ENCODE results near the gene NPBWR2.
A peak's percentile ranks its signal among the peaks of the same experiment; 100 is the strongest.

The NPBWR2 gene

DNA sequence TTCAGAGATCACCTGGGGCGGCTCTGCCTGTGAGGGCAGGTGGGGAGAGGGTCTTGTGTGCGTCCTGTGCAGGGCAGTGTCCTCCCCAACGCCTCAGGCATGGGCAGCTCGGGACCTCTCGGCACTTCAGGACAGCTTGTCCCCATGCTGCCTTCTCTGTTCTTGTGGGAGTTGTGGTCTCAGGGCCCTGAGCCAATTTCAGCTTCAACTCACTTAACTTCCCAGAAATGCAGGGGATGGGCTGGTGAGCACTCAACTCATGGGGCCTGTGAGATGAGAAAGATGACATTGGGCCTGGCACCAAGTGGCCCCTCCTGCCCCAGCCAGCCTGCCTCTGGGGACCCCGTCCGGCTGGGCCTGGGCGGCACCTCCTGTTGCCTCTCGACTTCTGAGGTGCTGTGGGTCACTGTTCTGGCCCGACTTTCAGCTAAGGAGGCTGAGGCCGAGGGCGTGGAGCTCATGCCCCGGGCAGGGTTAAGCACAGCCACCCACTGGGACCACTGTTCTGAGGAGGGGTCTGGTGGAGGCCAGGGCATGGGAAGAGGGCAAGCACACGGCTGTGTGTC lies 34.8 kb downstream of the NPBWR2 start:
- no peak for DNase-seq (ENCODE audit: low spot score)

DNA sequence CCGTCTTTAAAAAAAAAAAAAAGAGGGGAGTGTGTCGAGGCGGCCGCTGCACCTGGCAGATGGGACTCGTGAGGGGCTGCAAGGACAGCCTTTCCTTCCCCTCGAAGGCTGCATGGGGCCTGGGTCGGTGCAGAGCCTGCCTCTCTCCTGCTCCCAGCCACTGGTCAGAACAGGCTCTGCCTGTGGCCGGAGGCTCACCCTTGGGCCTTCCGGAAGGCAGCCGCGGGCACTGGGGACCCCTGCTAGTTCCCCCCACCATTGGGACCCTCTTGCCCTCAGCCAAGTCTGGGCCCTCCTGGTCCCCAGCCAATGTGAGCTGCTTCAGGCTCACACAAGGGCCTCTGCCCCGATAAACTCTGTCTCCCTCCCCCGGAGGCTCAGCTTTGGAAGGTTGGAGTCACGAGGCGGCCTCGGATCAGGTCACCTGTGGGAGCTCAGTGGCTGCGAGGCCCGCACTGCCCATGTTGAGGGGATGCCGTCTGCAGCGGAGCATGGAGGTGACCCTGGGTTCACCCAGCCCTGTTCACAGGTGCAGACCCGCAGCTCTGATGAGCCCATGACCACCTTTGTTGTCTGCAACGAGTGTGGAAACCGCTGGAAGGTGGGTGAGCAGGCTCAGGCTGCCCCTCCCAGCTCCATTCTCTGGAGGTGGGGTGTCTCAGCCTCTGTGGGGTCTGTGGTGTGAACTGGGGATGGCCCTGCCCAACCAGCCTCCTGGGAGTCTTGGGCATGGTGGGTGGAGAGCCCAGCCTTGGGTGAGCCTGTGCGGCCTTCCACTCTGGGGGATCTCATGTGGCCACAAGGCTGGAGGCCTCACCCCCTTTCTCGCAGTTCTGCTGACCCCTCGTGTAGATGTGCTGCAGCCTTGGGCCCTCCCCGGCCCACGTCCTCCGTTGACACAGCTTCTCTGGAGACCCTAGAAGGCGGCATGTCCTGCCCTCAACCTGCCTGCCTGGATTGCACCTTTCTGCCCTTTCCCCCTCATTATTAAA lies 35.7 kb downstream of the NPBWR2 start:
- DNase-seq (ENCODE audit: low spot score) = no peak

DNA sequence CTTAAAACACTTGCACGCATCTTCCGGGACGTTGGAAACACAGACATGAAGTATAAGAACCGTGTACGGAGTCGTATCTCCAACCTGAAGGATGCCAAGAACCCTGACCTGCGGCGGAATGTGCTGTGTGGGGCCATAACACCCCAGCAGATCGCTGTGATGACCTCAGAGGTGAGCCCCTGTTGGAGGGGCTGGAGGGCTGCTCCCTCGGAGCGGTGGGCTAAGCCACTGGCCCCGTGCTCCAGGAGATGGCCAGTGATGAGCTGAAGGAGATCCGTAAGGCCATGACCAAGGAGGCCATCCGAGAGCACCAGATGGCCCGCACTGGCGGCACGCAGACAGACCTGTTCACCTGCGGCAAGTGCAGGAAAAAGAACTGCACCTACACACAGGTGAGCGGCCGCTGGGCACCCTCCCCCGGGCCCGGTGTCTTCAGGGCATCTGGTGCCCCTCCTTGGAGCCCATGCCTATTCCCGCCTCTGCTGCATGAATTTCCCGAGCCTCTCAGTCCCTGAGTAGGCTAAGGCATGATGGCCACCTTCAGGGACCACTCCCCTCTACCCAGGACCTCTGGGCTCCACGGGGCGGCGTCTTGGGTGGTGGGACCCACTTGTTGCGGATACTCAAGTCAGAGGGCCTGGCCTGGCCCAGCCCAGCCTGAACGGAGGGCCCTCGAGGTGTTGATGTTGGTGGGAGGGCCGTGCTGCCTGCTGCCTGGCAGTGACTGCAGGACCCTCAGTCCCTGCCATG lies 36.9 kb downstream of the NPBWR2 start:
- no peak for DNase-seq (ENCODE audit: low spot score)

DNA sequence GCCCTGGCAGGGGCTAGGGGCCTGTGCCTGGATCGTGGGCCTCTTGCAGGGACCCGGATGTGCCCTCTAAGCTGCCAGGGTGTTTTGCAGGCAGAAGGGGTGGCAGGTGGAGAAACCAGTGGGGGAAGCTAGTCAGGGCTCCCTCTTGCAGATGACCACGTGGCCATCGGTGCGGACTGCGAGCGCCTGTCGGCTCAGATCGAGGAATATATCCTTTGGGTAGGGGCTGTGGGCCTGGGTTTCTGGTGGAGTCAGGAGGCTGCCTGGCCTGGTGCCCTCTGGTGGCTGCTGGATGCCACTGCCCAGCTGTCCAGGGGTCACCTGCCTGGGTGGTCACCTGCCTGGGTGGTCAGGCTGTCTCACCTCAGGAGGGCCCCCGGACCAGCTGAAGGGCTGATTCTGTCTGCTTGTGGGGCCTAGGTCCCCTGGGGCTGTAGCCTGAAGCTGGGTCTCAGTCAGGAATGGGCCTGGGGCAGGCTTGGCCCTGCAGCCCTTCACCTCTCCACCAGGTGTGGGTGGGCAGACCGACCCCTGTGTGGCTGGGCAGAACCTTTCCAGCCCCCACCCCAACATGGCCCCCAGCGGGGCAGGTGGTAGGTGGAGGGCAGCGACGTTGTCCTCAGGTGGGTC lies 37.6 kb downstream of the NPBWR2 start:
- peak; percentile 48 for DNase-seq (ENCODE audit: low spot score)

DNA sequence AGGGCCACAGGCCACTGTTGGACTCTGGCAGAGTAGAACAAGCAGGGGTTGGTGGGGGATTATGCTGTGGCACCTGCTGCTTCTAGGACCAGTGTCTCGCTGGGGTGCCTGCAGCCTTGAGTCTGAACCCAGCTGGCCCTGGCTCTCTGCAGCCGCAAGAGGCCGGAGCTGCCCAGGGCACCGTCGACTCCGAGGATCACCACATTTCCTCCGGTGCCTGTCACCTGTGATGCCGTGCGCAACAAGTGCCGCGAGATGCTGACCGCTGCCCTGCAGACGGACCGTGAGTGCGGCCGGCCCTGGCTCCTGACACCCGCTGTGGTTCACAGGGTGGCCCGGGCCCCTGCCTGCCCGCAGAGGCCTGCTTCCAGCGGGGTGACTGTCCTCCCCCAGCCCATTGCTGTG lies 38.2 kb downstream of the NPBWR2 start:
- no peak for DNase-seq (ENCODE audit: low spot score)

DNA sequence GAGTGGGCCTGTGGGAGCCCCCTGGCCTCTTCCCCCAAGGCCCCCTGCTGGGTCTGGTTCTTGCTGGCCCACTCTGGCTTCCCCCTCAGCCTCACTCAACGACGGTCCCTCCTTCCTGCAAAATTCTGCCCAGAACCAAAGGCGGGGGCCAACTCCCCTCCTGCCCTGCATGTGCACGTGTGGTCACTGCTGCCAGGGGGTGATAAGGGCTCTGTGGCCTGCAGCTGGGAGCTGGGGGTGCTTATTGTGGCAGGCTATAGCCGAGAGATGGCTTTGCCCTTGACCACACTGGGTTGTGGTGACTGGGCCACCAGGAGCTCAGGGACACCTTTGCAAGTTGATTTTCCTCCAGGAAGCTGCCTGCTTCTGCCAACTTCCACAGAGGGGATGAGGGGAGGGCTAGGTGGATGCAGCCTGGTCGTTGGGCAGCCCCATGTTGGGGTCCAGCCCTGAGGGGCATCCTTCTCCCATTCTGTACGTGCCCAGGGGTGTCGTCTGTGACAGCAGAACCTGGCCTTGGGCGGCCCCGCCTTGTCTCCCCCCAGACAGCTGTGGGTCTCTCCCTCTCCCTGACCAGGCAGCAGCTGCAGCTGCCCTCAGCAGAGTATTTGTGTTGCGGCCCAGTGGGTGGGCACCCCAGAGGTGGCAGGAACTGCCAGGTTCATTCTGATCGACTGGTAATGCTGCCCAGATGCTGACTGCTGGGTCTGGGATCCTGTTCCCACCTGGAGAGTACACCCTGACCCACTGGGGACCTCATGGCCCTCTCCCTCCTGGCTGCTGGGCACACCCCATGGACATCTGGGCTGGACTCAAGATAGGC lies 38.8 kb downstream of the NPBWR2 start:
- no peak for DNase-seq (ENCODE audit: low spot score)

DNA sequence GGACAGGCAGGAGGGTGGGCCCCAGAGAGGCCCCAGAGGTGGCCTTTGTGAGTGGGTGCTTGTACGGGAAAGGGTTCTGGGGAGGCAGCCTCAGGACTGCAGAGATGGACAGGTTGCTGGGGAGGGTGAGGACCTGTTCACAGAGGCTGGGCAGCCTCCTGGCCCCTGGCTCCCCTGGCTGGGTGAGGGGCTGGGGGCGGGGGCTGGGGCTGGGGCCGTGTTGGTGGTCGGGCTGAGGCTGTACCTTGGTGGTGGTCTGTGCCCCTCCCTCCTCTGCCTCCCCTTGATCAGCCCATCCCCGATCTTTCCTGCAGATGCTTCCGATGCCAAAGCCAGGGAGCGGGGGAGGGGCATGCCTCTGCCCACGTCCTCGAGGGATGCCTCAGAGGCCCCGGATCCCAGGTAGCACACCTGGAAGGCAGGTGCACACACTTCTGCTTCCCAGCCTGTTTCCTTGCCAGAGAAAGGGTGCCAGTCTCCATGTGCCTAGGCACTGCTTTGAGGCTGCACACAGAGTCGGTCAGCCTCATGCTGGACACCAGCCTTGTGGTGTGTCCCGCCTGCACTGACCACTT lies 39.5 kb downstream of the NPBWR2 start:
- DNase-seq (ENCODE audit: low spot score) = no peak

DNA sequence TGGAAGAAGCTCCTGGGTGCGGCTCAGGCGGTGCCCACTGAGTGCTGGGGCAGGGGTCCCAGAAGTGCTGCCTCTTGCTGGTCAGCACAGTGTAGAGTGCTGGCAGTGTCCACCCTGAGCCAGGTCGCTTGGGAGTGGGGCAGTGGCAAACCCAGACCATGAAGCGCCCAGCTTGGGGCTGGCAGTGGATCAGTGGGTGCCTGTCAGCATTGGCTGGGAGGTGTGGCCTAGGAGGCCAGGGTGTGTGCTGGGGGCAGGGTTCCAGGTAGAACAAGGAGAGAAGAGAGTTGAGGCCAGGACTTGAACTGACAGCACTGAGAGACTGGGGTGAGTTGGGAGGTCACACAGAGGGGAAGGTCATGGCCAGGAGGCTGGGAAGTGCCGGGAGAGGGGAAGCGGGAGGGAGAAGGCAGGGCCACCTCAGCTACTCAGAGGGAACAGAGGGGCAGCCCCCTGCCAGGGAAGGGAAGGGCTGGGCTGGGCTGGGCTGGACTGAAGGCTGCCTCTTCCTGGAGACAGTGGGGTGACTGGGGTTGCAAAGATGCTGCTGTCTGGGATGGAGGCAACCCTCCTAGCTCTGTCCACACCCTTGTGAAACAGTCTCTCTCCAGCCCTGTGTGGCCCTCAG lies 40.2 kb downstream of the NPBWR2 start:
- no peak for DNase-seq (ENCODE audit: low spot score)

DNA sequence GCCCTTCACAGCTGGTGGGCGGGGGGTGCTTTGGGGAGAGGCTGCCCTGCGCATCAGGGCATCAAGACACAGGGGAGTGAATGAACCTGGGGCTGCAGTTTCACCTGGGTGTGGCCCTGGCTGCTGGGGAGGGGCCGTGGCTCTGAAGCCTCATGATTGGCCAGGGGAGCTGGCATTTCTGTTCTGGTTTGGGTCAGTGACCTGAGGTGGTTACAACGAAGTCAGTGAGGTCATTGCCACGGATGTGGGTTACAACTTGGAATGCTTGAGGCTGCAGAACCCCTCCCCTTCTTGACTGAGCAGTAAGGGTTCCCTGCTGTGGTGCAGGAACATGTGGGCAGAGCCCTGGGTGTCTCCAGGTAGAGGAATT lies 41.4 kb downstream of the NPBWR2 start:
- peak; percentile 86 for DNase-seq (ENCODE audit: low spot score)

DNA sequence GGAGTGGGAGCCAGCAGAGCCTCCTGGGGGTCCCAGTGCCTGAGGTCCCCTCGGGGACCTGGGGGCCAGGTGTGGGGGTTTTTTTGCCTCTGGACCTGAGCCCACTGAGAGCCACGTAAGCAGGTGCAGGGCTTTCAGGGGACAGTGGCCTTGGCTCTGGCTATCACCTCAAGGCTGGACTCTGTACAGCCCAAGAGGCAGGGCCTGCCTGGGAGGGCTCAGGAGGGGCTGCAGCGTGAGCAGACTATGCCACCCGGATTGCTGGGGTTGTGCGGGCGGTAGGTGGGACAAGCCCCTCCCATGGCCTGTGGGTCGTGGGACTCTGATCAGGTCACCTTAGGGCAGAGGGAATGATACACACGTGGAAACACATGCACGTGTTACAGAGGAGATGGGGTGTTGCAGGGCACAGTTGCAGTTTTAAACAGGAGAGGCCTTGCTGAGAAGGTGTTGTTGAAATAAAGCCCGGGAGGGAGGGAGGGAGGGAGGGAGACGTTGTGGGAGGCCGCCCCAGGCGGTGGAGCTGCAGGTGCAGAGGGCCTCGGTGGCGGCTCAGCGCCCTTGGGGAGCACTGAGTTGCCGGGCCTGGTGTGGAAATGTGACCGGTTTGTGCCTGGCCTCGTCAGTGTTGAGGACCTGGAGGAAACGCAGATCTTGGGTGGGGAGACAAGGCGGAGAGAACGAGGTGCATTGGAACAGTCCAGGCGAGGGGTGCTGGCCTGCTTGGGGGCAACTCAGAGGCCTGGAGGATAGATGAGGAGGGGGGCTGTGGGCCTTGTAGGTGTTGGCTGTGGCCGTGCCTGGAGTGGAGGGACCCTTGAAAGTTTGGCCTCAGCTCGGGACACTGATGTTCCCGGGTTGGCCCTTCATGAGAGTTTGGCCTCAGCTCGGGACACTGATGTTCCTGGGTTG lies 42.0 kb downstream of the NPBWR2 start:
- no peak for DNase-seq (ENCODE audit: low spot score)

DNA sequence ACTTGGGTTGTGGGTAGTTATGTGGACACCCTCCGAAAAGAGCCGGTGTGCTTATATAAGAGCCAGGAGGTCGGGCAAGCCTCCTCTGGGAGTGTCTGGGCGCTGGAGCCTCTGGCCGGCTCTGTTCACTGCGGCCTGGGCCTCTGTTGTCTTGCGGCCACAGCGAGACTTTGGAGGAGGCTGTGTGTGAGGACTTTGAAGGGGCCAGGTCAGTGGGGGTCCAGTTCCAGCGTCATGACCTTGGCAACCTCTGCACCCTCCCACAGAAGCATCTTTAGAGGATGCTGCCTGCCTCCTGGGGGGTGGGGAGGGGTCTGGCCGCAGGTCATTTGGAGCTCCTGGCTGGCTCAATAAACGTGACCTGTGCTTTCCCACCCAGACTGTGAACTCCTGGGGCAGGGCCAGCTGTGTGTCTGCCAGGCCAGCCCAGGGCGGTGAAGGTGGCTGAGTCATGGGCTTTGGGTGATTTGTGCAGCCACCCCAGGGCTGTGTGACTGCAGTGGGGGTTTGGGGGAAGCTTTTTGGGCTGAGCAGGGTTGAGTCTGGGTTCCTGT lies 43.1 kb downstream of the NPBWR2 start:
- peak; percentile 88 for DNase-seq (ENCODE audit: low spot score)

DNA sequence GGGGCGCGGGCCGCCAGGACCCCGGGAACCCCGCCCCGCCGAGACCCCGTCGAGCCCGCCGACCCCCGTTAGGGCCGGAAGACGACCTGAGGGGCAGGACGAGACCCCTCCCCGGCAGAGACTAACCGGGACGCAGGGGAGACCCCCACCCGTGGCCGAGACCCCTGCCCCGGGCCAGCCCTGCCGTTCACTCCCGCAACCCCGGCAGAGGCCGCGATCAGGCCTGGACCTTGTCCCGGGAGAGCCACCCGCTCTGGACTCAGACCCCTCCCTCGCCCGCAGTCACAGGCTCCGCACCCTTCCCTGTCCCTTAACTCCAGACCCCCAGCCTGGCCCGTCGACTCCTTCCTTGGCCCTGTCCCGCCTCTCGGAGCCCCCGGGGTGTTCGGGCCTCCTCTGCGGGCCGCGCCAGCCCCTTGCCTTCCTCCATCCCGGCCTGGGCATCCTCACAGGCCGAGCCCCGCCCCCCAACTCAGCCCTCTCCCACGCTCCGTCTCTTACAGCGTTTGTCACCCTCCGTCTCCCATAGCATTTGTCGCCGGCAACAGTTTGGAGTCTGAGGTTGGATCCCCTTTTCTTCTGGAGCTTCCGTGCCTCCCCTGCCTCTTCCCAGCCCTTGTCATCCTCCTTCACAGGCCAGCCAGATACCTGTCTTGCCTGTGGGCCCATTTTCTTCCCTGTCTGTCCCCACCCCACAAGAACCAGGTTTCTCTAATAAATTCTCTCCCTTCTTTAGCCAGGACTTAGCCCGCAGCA lies 43.8 kb downstream of the NPBWR2 start:
- no peak for DNase-seq (ENCODE audit: low spot score)

DNA sequence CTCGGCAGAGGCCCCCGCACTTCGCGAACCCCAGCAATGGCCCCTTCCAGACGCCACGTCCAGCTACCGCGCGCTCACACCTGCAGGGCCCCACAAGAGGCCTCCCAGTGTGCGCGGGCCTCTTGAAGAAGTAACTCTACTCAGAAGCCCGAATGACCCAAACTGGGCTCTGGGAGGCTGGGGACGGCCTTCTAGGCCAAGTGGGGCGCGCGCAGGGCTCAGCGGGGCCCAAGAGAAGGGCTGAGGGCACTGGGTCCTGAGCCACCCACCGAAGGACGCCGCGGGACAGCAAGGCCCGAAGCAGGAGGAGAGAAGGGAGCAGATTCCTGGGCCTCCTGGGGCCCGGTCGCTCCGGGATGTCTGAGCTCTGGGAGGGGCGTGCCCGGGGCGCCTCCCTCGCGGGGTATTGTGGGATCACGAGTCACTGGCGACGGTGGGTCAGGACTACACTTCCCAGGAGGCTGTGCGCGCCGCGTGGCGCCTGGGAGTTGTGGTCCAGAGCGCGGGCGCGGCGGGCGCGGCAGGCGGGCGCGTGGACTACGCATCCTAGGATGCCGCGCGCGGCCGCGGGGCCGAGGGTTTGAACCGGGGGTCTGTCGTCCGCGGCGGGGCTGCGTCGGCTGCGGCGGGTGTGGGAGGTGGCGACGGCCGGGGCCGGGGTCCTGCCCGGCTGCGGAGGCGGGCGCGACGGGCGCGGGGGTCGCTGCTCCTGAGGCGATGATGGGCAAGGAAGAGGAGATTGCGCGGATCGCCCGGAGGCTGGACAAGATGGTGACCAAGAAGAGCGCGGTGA lies 44.6 kb downstream of the NPBWR2 start, which contains the start of gene TCEA2:
TSS of gene TCEA2 (plus strand) at position 603 of the 793 bp plus-strand sequence. CDS start at position 718, 115 bp downstream.
- peak; percentile 98 for DNase-seq (ENCODE audit: low spot score)

DNA sequence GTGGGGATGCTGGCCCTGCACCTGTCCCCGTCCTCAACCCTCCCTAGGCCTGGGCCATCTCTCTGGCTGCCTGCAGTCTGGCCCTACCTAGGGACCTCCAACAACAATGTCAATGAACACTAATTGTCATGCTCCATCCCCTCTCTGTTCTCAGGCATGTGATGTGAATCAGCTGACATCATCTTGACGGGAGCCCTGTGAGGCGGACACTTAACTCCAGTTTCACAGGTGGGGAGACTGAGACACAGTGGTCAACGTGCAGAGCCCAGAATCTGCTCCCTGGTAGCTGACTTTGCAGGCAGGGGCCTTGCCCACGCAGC lies 45.1 kb downstream of the NPBWR2 start:
- no peak for DNase-seq (ENCODE audit: low spot score)

DNA sequence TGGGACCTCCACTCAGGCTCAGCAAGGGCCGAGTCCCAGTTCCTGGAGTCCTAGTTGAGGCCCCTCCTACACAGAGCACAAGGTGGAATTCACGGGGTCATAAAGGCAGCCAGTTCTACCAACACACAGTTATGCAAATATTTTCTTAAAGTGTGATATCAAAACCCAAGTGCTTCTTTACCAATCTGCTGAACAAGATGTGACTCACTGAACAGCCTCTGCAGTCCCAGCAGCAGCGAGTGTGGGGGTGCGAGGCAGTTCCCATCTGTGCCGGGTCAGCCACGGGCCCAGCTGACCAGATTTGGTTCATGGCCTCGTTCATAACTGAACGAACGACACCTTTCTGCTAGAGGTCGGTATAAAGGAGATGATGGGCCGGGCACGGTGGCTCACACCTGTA lies 48.8 kb downstream of the NPBWR2 start:
- no peak for DNase-seq (ENCODE audit: low spot score)

DNA sequence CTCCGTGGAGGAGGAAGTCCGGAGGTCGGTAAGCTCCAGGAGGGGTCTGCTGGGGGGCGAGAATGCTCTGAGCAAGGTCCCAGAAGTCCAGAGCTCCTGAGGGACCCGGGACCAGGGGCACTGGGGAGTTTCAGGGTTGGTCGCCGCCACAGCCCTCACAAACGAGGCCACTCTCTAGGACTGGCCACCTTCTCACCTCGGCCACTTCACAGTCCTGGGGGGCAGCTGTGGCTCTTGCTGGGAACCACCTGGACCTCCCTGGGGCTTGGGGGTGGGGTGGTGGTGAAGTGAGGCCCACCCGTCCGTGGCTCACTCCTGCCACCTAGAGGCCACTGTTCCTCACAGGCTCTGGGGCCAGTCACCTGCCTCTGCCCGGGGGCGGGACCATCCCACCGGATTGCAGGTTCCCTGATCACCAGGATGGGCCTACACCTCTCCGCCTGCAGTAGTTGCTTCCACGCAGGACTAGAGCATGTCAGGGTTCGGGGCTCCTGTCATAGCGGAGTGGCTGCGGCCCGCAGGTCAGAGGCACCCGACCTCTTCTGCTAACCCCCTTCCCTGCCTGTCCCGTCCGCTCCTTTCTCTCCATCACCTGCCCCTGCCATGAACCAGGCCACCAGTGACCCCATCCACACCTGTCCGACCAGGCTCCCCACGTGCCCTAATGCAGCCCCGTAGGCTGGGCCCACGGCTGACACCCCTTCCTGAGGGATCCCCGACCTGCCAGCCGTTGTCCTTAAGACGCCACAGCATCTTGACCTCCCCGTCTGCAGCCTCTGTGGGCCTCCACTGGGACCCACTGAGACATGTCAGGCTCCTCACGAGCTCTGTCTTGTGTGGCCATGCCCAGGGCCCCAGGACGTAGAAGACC lies 49.5 kb downstream of the NPBWR2 start:
- DNase-seq (ENCODE audit: low spot score) = peak; percentile 82
